Mesendoderm (in vitro differentiated cells): Measurements from ENCODE around the gene AAK1.

Experiments used
- DNase-seq: peaks from one replicate; pipeline ENCODE4 v3.0.0; 2013
- H2AK5ac ChIP-seq: 2 replicates; pipeline ENCODE4 v1.6.1; 2013; ENCODE audit warnings: low read length, inconsistent platforms
- H2BK120ac ChIP-seq: 2 replicates; pipeline ENCODE4 v1.6.1; 2013; ENCODE audit warnings: low read depth, mild to moderate bottlenecking, low read length, moderate library complexity, mixed read lengths
- H2BK15ac ChIP-seq: replicated peaks from 2 replicates; pipeline ENCODE4 v1.6.1; 2013; ENCODE audit warnings: low read depth, mild to moderate bottlenecking, moderate library complexity
- H2BK5ac ChIP-seq: 2 replicates; pipeline ENCODE4 v1.6.1; 2013; ENCODE audit warnings: low read length, inconsistent platforms
- H3K18ac ChIP-seq: 2 replicates; pipeline ENCODE4 v1.6.1; 2013; ENCODE audit warnings: mild to moderate bottlenecking, low read length, mixed read lengths
- H3K23ac ChIP-seq: one replicate; pipeline ENCODE4 v1.6.1; 2013; ENCODE audit warnings: low read length
- H3K27ac ChIP-seq: 2 replicates; pipeline ENCODE4 v1.5.1; 2013; ENCODE audit warnings: low read depth, mild to moderate bottlenecking, inconsistent platforms, low read length, moderate library complexity
- H3K27me3 ChIP-seq: 2 replicates; pipeline ENCODE4 v1.6.1; 2013; ENCODE audit warnings: low read length, control low read depth, mild to moderate bottlenecking, inconsistent platforms; ENCODE audit not compliant: insufficient read depth, poor library complexity
- H3K36me3 ChIP-seq: 2 replicates; pipeline ENCODE4 v1.6.1; 2013; ENCODE audit warnings: low read length, inconsistent platforms; ENCODE audit not compliant: control insufficient read depth, insufficient read depth
- H3K4ac ChIP-seq: one replicate; pipeline ENCODE4 v1.6.1; 2013; ENCODE audit warnings: low read depth, mild to moderate bottlenecking, low read length, moderate library complexity
- H3K4me1 ChIP-seq: 2 replicates; pipeline ENCODE4 v1.6.1; 2013; ENCODE audit warnings: low read depth, low read length, inconsistent platforms; ENCODE audit not compliant: control insufficient read depth
- H3K4me2 ChIP-seq: 2 replicates; pipeline ENCODE4 v1.6.1; 2013; ENCODE audit warnings: low read length
- H3K4me3 ChIP-seq: 2 replicates; pipeline ENCODE4 v1.5.1; 2013; ENCODE audit warnings: mild to moderate bottlenecking, low read length
- H3K56ac ChIP-seq: one replicate; pipeline ENCODE4 v1.6.1; 2013; ENCODE audit warnings: low read length
- H3K79me1 ChIP-seq: 2 replicates; pipeline ENCODE4 v1.6.1; 2013; ENCODE audit warnings: low read length, inconsistent platforms
- H3K79me2 ChIP-seq: 2 replicates; pipeline ENCODE4 v1.6.1; 2013; ENCODE audit warnings: mild to moderate bottlenecking, low read length; ENCODE audit not compliant: control insufficient read depth, insufficient read depth
- H3K9ac ChIP-seq: 2 replicates; pipeline ENCODE4 v1.6.1; 2013; ENCODE audit warnings: low read length, inconsistent platforms
- H4K5ac ChIP-seq: one replicate; pipeline ENCODE4 v1.6.1; 2013; ENCODE audit warnings: low read length
- H4K8ac ChIP-seq: one replicate; pipeline ENCODE4 v1.6.1; 2013; ENCODE audit warnings: low read depth, mild to moderate bottlenecking, control low read depth, low read length, moderate library complexity
- WGBS: extraction: QIAGEN DNeasy Blood & Tissue Kit; methylation state at CpG from one replicate; pipeline ENCODE4 v1.1.7; 2013; ENCODE audit warnings: low lambda C conversion rate, missing lambda C conversion rate; ENCODE audit not compliant: insufficient coverage; ENCODE audit errors: extremely low coverage; 5-methylcytosine and 5-hydroxymethylcytosine counted together

AAK1 gene

DNA sequence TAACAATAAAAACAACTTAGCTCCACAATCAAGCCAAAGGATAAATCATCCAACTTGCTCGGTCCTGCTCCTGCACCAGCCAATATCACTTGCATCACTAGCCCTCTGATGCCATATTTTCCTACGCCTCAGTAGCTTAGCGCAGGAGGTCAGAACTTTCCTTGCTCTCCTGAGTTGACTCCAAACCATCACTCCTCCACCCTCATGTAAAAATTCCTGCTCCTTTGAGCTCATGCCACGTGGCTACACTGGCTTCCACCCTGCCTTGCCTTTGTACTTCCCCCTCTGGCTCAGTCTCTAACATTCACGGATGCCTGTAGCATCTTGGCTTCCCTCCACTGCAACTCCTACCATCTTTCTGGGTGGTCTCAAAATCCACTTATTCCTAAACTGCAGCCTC, 25.2 kb downstream of the AAK1 start:
- Histone ChIP-seq H3K4ac (no peak overlapping the region), H3K18ac (no peak overlapping the region)
- no CpG with 5 or more reads among the region's 5 CpGs for WGBS

DNA sequence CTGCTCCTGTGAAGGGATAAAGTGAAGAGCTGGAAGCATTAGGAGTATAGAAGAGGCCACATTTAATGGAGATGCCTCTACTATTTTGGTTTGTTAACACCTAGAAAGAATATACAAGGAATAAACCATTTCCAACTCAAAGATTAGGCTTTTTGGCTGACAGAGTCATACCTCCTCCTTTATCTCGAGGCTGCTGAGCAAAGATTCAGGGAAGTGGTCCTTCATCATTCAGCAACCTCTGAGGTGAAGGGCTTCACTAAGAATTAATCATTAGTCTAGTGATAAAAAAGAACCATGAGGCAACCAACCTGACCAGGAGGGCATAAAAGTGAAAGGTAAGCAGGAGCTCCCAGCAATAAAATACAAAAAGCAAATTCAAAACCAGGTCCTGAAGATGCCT, 25.8 kb downstream of the AAK1 start:
- Histone ChIP-seq H3K4me2 (no peak overlapping the region), H3K27ac (no peak overlapping the region), H4K5ac (no peak overlapping the region), H4K8ac (no peak overlapping the region), H3K9ac (no peak overlapping the region), H3K56ac (no peak overlapping the region), H2BK15ac (no peak overlapping the region), H3K18ac (no peak overlapping the region), H3K4me3 (no peak overlapping the region), H2BK5ac (no peak overlapping the region), H3K27me3 (no peaks in the 10 kb centered on the region), H3K79me2 (peaks cover 3% of the 10 kb centered on the region), H3K79me1 (peaks cover 15% of the 10 kb centered on the region), H2BK120ac (no peak overlapping the region), H3K23ac (no peak overlapping the region), H3K36me3 (no peaks in the 10 kb centered on the region), H3K4me1 (peaks cover 5% of the 10 kb centered on the region), H3K4ac (no peak overlapping the region), H2AK5ac (no peak overlapping the region)
- no CpG with 5 or more reads among the region's 1 CpG for WGBS
- no peak for DNase-seq

More for the DNA sequence above, 25.2 kb downstream of the AAK1 start:
- H3K27me3 ChIP-seq = no peaks in the 10 kb centered on the region
- H3K36me3 ChIP-seq = no peaks in the 10 kb centered on the region
- peaks cover 5% of the 10 kb centered on the region for H3K4me1 ChIP-seq
- no peak overlapping the region for H3K27ac ChIP-seq
- H2AK5ac ChIP-seq = no peak overlapping the region
- H4K5ac ChIP-seq = no peak overlapping the region
- no peak overlapping the region for H2BK15ac ChIP-seq
- no peak overlapping the region for H3K23ac ChIP-seq
- no peak overlapping the region for H2BK5ac ChIP-seq
- no peak for DNase-seq
- no peak overlapping the region for H4K8ac ChIP-seq
- no peak overlapping the region for H3K4me3 ChIP-seq
- H2BK120ac ChIP-seq = no peak overlapping the region
- H3K79me1 ChIP-seq = peaks cover 15% of the 10 kb centered on the region
- H3K9ac ChIP-seq = no peak overlapping the region
- peaks cover 5% of the 10 kb centered on the region for H3K79me2 ChIP-seq
- no peak overlapping the region for H3K4me2 ChIP-seq
- no peak overlapping the region for H3K56ac ChIP-seq

GRCh38 chr2:69616755-69617154, 26.8 kb downstream of the AAK1 start:
- H3K23ac ChIP-seq = no peak overlapping the region
- peaks cover 15% of the 10 kb centered on the region for H3K79me1 ChIP-seq
- H3K4me1 ChIP-seq = peaks cover 5% of the 10 kb centered on the region
- H3K36me3 ChIP-seq = no peaks in the 10 kb centered on the region
- no CpG with 5 or more reads among the region's 1 CpG for WGBS
- no peak overlapping the region for H3K4ac ChIP-seq
- H3K56ac ChIP-seq = no peak overlapping the region
- H2AK5ac ChIP-seq = no peak overlapping the region
- H3K4me2 ChIP-seq = no peak overlapping the region
- no peak overlapping the region for H2BK15ac ChIP-seq
- no peaks in the 10 kb centered on the region for H3K27me3 ChIP-seq
- H2BK5ac ChIP-seq = no peak overlapping the region
- H3K9ac ChIP-seq = no peak overlapping the region
- DNase-seq = no peak
- peaks cover 1% of the 10 kb centered on the region for H3K79me2 ChIP-seq
- H4K8ac ChIP-seq = no peak overlapping the region
- H3K4me3 ChIP-seq = no peak overlapping the region
- H2BK120ac ChIP-seq = no peak overlapping the region
- no peak overlapping the region for H3K18ac ChIP-seq
- H3K27ac ChIP-seq = no peak overlapping the region
- H4K5ac ChIP-seq = no peak overlapping the region

DNA sequence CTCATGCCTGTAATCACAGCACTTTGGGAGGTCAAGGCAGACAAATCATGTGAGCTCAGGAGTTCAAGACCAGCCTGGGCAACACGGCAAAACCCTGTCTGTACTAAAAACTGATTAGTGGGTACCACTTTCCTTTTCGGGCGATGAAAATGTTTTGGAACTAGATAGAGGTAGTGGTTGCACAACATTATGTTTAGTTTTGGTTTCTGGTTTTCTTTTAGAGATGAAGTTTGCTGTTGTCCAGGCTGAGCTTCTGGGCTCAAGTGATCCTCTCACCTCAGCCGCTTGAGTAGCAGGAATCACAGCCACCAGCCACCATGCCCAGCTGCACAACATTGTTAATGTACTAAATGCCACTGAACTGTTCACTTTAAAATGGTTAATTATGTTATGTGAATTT, 27.6 kb downstream of the AAK1 start:
- no peak overlapping the region for H2BK15ac ChIP-seq
- H3K4me2 ChIP-seq = no peak overlapping the region
- H3K56ac ChIP-seq = no peak overlapping the region
- H4K8ac ChIP-seq = no peak overlapping the region
- H2BK5ac ChIP-seq = no peak overlapping the region
- H3K79me2 ChIP-seq = no peaks in the 10 kb centered on the region
- H3K18ac ChIP-seq = no peak overlapping the region
- H3K9ac ChIP-seq = no peak overlapping the region
- H3K4me3 ChIP-seq = no peak overlapping the region
- H3K23ac ChIP-seq = no peak overlapping the region
- H3K4ac ChIP-seq = no peak overlapping the region
- no peaks in the 10 kb centered on the region for H3K27me3 ChIP-seq
- no CpG with 5 or more reads among the region's 4 CpGs for WGBS
- H2BK120ac ChIP-seq = no peak overlapping the region
- H2AK5ac ChIP-seq = no peak overlapping the region
- no peak overlapping the region for H4K5ac ChIP-seq
- H3K79me1 ChIP-seq = peaks cover 13% of the 10 kb centered on the region
- no peaks in the 10 kb centered on the region for H3K36me3 ChIP-seq
- H3K4me1 ChIP-seq = peaks cover 5% of the 10 kb centered on the region
- no peak for DNase-seq
- H3K27ac ChIP-seq = no peak overlapping the region

GRCh38 chr2:69615078-69615625, 28.4 kb downstream of the AAK1 start:
- H2BK120ac ChIP-seq = no peak overlapping the region
- no peak overlapping the region for H3K4ac ChIP-seq
- DNase-seq = no peak
- peaks cover 3% of the 10 kb centered on the region for H3K4me1 ChIP-seq
- no peak overlapping the region for H4K5ac ChIP-seq
- peaks cover 13% of the 10 kb centered on the region for H3K79me1 ChIP-seq
- H4K8ac ChIP-seq = no peak overlapping the region
- no peaks in the 10 kb centered on the region for H3K36me3 ChIP-seq
- H2BK5ac ChIP-seq = no peak overlapping the region
- no peak overlapping the region for H2AK5ac ChIP-seq
- no peak overlapping the region for H3K4me3 ChIP-seq
- no CpG with 5 or more reads among the region's 7 CpGs for WGBS
- H3K9ac ChIP-seq = no peak overlapping the region
- H3K4me2 ChIP-seq = no peak overlapping the region
- no peak overlapping the region for H3K56ac ChIP-seq
- H3K18ac ChIP-seq = no peak overlapping the region
- H3K27me3 ChIP-seq = no peaks in the 10 kb centered on the region
- no peak overlapping the region for H3K27ac ChIP-seq
- H3K23ac ChIP-seq = no peak overlapping the region
- no peak overlapping the region for H2BK15ac ChIP-seq
- no peaks in the 10 kb centered on the region for H3K79me2 ChIP-seq

- Histone ChIP-seq H3K18ac (no peak overlapping the region), H3K79me1 (peaks cover 12% of the 10 kb centered on the region), H3K4me2 (no peak overlapping the region), H4K5ac (no peak overlapping the region), H3K9ac (no peak overlapping the region), H2BK5ac (no peak overlapping the region), H3K4ac (no peak overlapping the region), H3K36me3 (no peaks in the 10 kb centered on the region), H3K27ac (no peak overlapping the region), H3K27me3 (no peaks in the 10 kb centered on the region), H3K4me3 (no peak overlapping the region), H3K79me2 (peaks cover 2% of the 10 kb centered on the region), H4K8ac (no peak overlapping the region), H3K23ac (no peak overlapping the region), H2BK15ac (no peak overlapping the region), H3K56ac (no peak overlapping the region), H2AK5ac (no peak overlapping the region), H2BK120ac (no peak overlapping the region), H3K4me1 (no peaks in the 10 kb centered on the region)
- DNase-seq = no peak
Observed at GRCh38 chr2:69612707-69613106, 30.8 kb downstream of the AAK1 start.
